ENCODE data around the gene PSKH1.

DNA sequence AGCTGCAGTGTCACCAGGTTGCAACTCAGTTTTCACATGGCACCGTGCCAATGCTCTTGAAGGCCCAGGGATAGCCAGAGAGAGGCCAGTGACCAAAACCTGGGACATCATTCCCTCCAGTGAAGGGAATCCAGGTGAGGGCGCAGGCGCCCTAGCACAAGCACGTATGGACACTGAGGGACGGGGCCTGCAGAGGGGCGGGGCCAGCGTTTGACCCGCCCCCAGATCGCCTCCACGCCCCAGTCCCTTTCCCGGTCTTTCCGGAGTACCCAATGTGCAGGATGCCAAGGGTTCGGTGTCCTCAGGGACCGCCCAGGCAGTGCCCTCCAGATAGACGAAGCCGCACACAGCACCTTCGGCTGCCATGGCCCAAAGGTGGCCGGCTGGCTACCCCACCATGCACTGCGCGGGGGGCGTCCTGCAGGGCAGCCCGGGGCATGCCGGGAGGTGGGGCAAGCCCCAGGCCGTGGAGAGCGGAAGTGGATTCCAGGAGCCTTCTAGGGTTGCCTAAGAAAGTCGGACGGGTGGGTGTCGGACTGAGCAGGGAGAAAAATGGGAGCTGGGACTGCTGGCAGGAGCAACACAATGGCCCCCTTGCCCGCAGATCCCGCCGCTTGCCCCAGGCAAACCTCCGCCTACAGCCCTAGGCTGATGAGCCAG, 70.7 kb downstream of the PSKH1 start:
- TF ChIP-seq EP300 (IDR thresholded peaks at IDR 0.05; ENCODE audit: borderline replicate concordance), result no peak
- TF ChIP-seq EGR1 (IDR thresholded peaks at IDR 0.05), result no peak
- no peak for TF ChIP-seq YY1 (IDR thresholded peaks at IDR 0.05; ENCODE audit: low read depth)
- TF ChIP-seq RAD21 (IDR thresholded peaks at IDR 0.05; ENCODE audit: low read depth), result no peak
- TF ChIP-seq TAF1 (IDR thresholded peaks at IDR 0.05; ENCODE audit: low read depth), result no peak

All from Ishikawa (cell line).